WTC11 (cell line): ENCODE data around the gene GRIFIN. TPM values are rescaled to one million over a fixed set of nuclear protein-coding genes. Genes with fewer than 3 reads are reported as not detected.

ENCODE experiments used
- ATAC-seq: fragments of 200-7000 bp; cut with Tn5 transposase; 2 replicates; pipeline ENCODE4 v1.10.0; 2021; ENCODE audit warnings: mild to moderate bottlenecking, moderate library complexity
- CTCF ChIA-PET: fragments of 300-600 bp; sonication (Branson Sonifier 250); formaldehyde crosslinking; loops from one replicate; lab custom pipeline; 2021; ENCODE audit warnings: antibody characterized with exemption; lab: Charles Lee
- POLR2A ChIA-PET: fragments of 350-600 bp; sonication (Branson Sonifier 250); formaldehyde crosslinking; loops from one replicate; lab custom pipeline; 2021; ENCODE audit warnings: antibody characterized with exemption; lab: Charles Lee
- DNase-seq: peaks from one replicate; pipeline ENCODE4 v3.0.0; 2021; ENCODE audit warnings: low spot score
- H3K27ac Mint-ChIP-seq: 2 replicates; pipeline ENCODE4 v1.8.0; 2021; ENCODE audit warnings: mixed read lengths
- H3K27me3 Mint-ChIP-seq: 2 replicates; pipeline ENCODE4 v1.8.0; 2021; ENCODE audit warnings: low read depth, mild to moderate bottlenecking, moderate library complexity, mixed read lengths
- H3K36me3 Mint-ChIP-seq: 2 replicates; pipeline ENCODE4 v1.8.0; 2021; ENCODE audit warnings: mixed read lengths
- H3K4me1 Mint-ChIP-seq: 2 replicates; pipeline ENCODE4 v1.8.0; 2022; ENCODE audit warnings: mixed read lengths
- H3K4me3 Mint-ChIP-seq: 2 replicates; pipeline ENCODE4 v1.8.0; 2021; ENCODE audit warnings: mild to moderate bottlenecking, moderate library complexity, mixed read lengths
- H3K9me3 Mint-ChIP-seq: 2 replicates; pipeline ENCODE4 v1.8.0; 2021; ENCODE audit warnings: mixed read lengths
- AR ChIP-seq: fragments of 250-450 bp; sonication (Bioruptor Pico); IDR thresholded peaks from 2 replicates; pipeline ENCODE4 v1.9.0; 2021; ENCODE audit warnings: mild to moderate bottlenecking
- CBFB ChIP-seq: sonication (generic); formaldehyde crosslinking; IDR thresholded peaks from 2 replicates; pipeline ENCODE4 v1.8.1; 2022; ENCODE audit warnings: mild to moderate bottlenecking, low read depth, missing genetic modification reagents
- FOXP1 ChIP-seq: sonication (generic); formaldehyde crosslinking; IDR thresholded peaks from 2 replicates; pipeline ENCODE4 v1.8.0; 2022; ENCODE audit warnings: missing genetic modification reagents, mild to moderate bottlenecking, moderate library complexity, borderline replicate concordance
- MLX ChIP-seq: sonication (generic); formaldehyde crosslinking; IDR thresholded peaks from 2 replicates; pipeline ENCODE4 v1.8.1; 2023; ENCODE audit warnings: mild to moderate bottlenecking, missing genetic modification reagents, moderate library complexity
- MXD4 ChIP-seq: fragments of 250-450 bp; sonication (Bioruptor Pico); IDR thresholded peaks from 2 replicates; pipeline ENCODE4 v1.8.0; 2021; ENCODE audit warnings: mild to moderate bottlenecking, moderate library complexity, borderline replicate concordance
- MYBL2 ChIP-seq: sonication (generic); formaldehyde crosslinking; IDR thresholded peaks from 2 replicates; pipeline ENCODE4 v1.8.1; 2023; ENCODE audit warnings: mild to moderate bottlenecking, moderate library complexity, missing genetic modification reagents
- NFATC4 ChIP-seq: fragments of 250-450 bp; sonication (Bioruptor Pico); IDR thresholded peaks from 2 replicates; pipeline ENCODE4 v1.9.0; 2021; ENCODE audit warnings: mild to moderate bottlenecking
- NR2C2 ChIP-seq: sonication (generic); formaldehyde crosslinking; IDR thresholded peaks from 2 replicates; pipeline ENCODE4 v1.8.0; 2022; ENCODE audit warnings: mild to moderate bottlenecking, missing genetic modification reagents
- PRRX2 ChIP-seq: fragments of 250-450 bp; sonication (Bioruptor Pico); IDR thresholded peaks from 2 replicates; pipeline ENCODE4 v1.8.0; 2021; ENCODE audit warnings: mild to moderate bottlenecking
- SMAD3 ChIP-seq: sonication (generic); formaldehyde crosslinking; IDR thresholded peaks from 2 replicates; pipeline ENCODE4 v1.8.0; 2022; ENCODE audit warnings: missing genetic modification reagents, mild to moderate bottlenecking, borderline replicate concordance
- SMAD4 ChIP-seq: sonication (generic); formaldehyde crosslinking; IDR thresholded peaks from 2 replicates; pipeline ENCODE4 v1.8.0; 2022; ENCODE audit warnings: mild to moderate bottlenecking, missing genetic modification reagents
- USF2 ChIP-seq: sonication (generic); formaldehyde crosslinking; IDR thresholded peaks from 2 replicates; pipeline ENCODE4 v1.8.1; 2023; ENCODE audit warnings: mild to moderate bottlenecking, missing genetic modification reagents, moderate library complexity
- ZNF232 ChIP-seq: sonication (generic); formaldehyde crosslinking; IDR thresholded peaks from 2 replicates; pipeline ENCODE4 v1.8.0; 2022; ENCODE audit warnings: mild to moderate bottlenecking, missing genetic modification reagents
- ZNF281 ChIP-seq: sonication (generic); formaldehyde crosslinking; IDR thresholded peaks from 2 replicates; pipeline ENCODE4 v1.8.0; 2023; ENCODE audit warnings: mild to moderate bottlenecking, missing genetic modification reagents
- ZNF396 ChIP-seq: fragments of 250-450 bp; sonication (Bioruptor Pico); IDR thresholded peaks from 2 replicates; pipeline ENCODE4 v1.8.0; 2021; ENCODE audit warnings: mild to moderate bottlenecking, moderate library complexity, borderline replicate concordance
- ZNF512 ChIP-seq: sonication (generic); formaldehyde crosslinking; IDR thresholded peaks from 2 replicates; pipeline ENCODE4 v1.8.1; 2022; ENCODE audit warnings: missing genetic modification reagents, borderline replicate concordance
- ZNF532 ChIP-seq: fragments of 250-450 bp; sonication (Bioruptor Pico); IDR thresholded peaks from 2 replicates; pipeline ENCODE4 v1.9.0; 2021; ENCODE audit warnings: mild to moderate bottlenecking, borderline replicate concordance
- total RNA-seq: library from RNA; stranded (reverse); gene quantifications from 3 replicates; pipeline ENCODE4 v1.2.3, GENCODE V29; 2021

Gene GRIFIN
- total RNA-seq, 1 experiment from 2014 or later = not detected

- no peak for TF ChIP-seq ZNF512 (CRISPR knock-in tag)
Observed at GRCh38 chr7:2494191-2495130, 18.3 kb upstream of the GRIFIN start (continued).

- DNase-seq (no peak), ATAC-seq (no peak)
- Mint-ChIP-seq H3K4me3 (no peak overlapping the region), H3K27me3 (no peaks in the 10 kb centered on the region), H3K36me3 (no peaks in the 10 kb centered on the region), H3K9me3 (peaks cover 9% of the 10 kb centered on the region), H3K4me1 (peaks cover 23% of the 10 kb centered on the region), H3K27ac (no peak overlapping the region)
- TF ChIP-seq MXD4 (CRISPR knock-in tag) (no peak), NR2C2 (CRISPR knock-in tag) (no peak), SMAD4 (CRISPR knock-in tag) (no peak), PRRX2 (CRISPR knock-in tag) (no peak), USF2 (CRISPR knock-in tag) (no peak), ZNF396 (CRISPR knock-in tag) (no peak), FOXP1 (CRISPR knock-in tag) (no peak), NFATC4 (CRISPR knock-in tag) (no peak), ZNF232 (CRISPR knock-in tag) (no peak), ZNF532 (CRISPR knock-in tag) (no peak), MLX (CRISPR knock-in tag) (no peak), MYBL2 (CRISPR knock-in tag) (no peak), SMAD3 (CRISPR knock-in tag) (no peak), ZNF281 (CRISPR knock-in tag) (no peak), CBFB (CRISPR knock-in tag) (no peak), AR (CRISPR knock-in tag) (no peak)
- POLR2A ChIA-PET = interaction anchor here (0.5 kb wide), 1 partner anchor 52 kb away, joined by 4 read pairs; no protein-coding TSS in a partner anchor
- CTCF ChIA-PET = interaction anchor here (0.7 to 0.8 kb wide), 2 partner anchors 25 to 42 kb away, joined by 3 to 6 read pairs; no protein-coding TSS in a partner anchor
Observed at GRCh38 chr7:2493205-2494164, 17.3 kb upstream of the GRIFIN start.
